Tibial nerve (tissue), 4 donors: ENCODE data around the gene PRRG2.

ENCODE experiments used
- EP300 ChIP-seq, 2 donors: sonication (generic); formaldehyde crosslinking; IDR thresholded peaks; one replicate each; pipeline ENCODE4 v1.6.1; 2017; ENCODE audit warnings: antibody characterized with exemption in 2 of 2, mild to moderate bottlenecking in 1 of 2
- TF ChIP-seq, protein P1 (sequence below), 5 experiments: fragments of 200-600 bp in 3 of 5; fragments of 450-650 bp in 2 of 5; sonication (generic) in 3 of 5; IDR thresholded peaks; one replicate each; pipeline ENCODE4 v1.5.1; 2016 to 2019; ENCODE audit warnings: antibody characterized with exemption in 5 of 5, mild to moderate bottlenecking in 3 of 5, moderate library complexity in 2 of 5

DNA sequence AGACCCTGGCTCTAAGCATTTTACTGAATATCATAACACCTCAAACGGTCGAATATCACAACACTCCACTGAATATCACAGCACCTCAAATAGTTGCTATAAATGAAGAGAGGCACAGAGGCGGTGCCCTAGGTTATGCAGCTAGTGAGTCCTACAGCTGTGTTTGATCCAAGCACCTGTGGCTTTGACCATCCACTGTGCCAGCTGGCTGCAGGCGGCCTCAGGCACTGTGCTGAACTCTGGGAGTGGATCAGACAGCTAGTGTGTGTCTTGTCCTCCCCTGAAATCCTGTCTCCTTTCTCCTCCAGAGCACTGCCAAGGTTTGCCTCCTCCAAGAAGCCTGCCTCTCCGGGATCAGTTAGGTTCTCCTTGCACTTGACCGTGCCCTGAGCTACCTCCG lies 8.1 kb upstream of the PRRG2 start:
- no peak for TF ChIP-seq EP300 (IDR thresholded peaks at IDR 0.05)
- TF ChIP-seq, protein P1, sequence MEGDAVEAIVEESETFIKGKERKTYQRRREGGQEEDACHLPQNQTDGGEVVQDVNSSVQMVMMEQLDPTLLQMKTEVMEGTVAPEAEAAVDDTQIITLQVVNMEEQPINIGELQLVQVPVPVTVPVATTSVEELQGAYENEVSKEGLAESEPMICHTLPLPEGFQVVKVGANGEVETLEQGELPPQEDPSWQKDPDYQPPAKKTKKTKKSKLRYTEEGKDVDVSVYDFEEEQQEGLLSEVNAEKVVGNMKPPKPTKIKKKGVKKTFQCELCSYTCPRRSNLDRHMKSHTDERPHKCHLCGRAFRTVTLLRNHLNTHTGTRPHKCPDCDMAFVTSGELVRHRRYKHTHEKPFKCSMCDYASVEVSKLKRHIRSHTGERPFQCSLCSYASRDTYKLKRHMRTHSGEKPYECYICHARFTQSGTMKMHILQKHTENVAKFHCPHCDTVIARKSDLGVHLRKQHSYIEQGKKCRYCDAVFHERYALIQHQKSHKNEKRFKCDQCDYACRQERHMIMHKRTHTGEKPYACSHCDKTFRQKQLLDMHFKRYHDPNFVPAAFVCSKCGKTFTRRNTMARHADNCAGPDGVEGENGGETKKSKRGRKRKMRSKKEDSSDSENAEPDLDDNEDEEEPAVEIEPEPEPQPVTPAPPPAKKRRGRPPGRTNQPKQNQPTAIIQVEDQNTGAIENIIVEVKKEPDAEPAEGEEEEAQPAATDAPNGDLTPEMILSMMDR (IDR thresholded peaks at IDR 0.05) = no peak
